ENCODE measurements around the gene TNFAIP2.

The TNFAIP2 gene

GRCh38 chr14:103084021-103084919 lies 39.0 kb upstream of the TNFAIP2 start, which contains the start of gene LBHD2:
TSS of gene LBHD2 (plus strand) at chr14:103084210. CDS start at chr14:103086013, 1,803 bp downstream.
- no peak within 1 kb of the TSS for H3K4me3 ChIP-seq (ENCODE audit: low read depth, low read length)

GRCh38 chr14:103085106-103086091 lies 37.9 kb upstream of the TNFAIP2 start:
- peak; percentile 28; the same call in 1 of the 2 replicates for TF ChIP-seq CTCF (IDR thresholded peaks at IDR 0.05; ENCODE audit: borderline replicate concordance, insufficient read depth, low read depth, low read length)
- H3K4me3 ChIP-seq (ENCODE audit: low read depth, low read length), result no peak overlapping the region

More at GRCh38 chr14:103084021-103084919, 39.0 kb upstream of the TNFAIP2 start, which contains the start of gene LBHD2:
- no peak for TF ChIP-seq CTCF (IDR thresholded peaks at IDR 0.05; ENCODE audit: borderline replicate concordance, insufficient read depth, low read depth, low read length)

- H3K4me3 ChIP-seq (ENCODE audit: low read depth, low read length), result no peak overlapping the region
- no peak for TF ChIP-seq CTCF (IDR thresholded peaks at IDR 0.05; ENCODE audit: borderline replicate concordance, insufficient read depth, low read depth, low read length)
Measured at GRCh38 chr14:103086771-103087342, 36.4 kb upstream of the TNFAIP2 start.

GRCh38 chr14:103087343-103087835 lies 35.9 kb upstream of the TNFAIP2 start:
- no peak overlapping the region for H3K4me3 ChIP-seq (ENCODE audit: low read depth, low read length)
- TF ChIP-seq CTCF (IDR thresholded peaks at IDR 0.05; ENCODE audit: borderline replicate concordance, insufficient read depth, low read depth, low read length), result no peak

- TF ChIP-seq CTCF (IDR thresholded peaks at IDR 0.05; ENCODE audit: borderline replicate concordance, insufficient read depth, low read depth, low read length), result no peak
- H3K4me3 ChIP-seq (ENCODE audit: low read depth, low read length), result no peak overlapping the region
Measured at GRCh38 chr14:103088921-103089320, 34.3 kb upstream of the TNFAIP2 start.
